Endothelial cell of umbilical vein (primary cell): ENCODE measurements around the gene LPAR5.

ENCODE experiments used
- POLR2A ChIP-seq: IDR thresholded peaks from 2 replicates; pipeline ENCODE4 v1.6.1; 2012; ENCODE audit warnings: low read depth, mild to moderate bottlenecking, control low read depth, low read length
- POLR2AphosphoS5 ChIP-seq: IDR thresholded peaks from 2 replicates; pipeline ENCODE4 v1.6.1; 2012; ENCODE audit warnings: low read depth, mild to moderate bottlenecking, control low read depth, low read length, moderate library complexity; ENCODE audit not compliant: insufficient read depth
- TF ChIP-seq, protein P1 (sequence below), 2 donors: IDR thresholded peaks; 1 replicate in 1 of 2; 2 replicates in 1 of 2; pipeline ENCODE4 v1.5.1; 2011; ENCODE audit warnings: low read length in 2 of 2, mild to moderate bottlenecking in 2 of 2, moderate library complexity in 2 of 2, control low read depth in 1 of 2, inconsistent platforms in 1 of 2, low read depth in 1 of 2; ENCODE audit not compliant: insufficient read depth in 1 of 2; ENCODE audit errors: extremely low read depth in 1 of 2

DNA sequence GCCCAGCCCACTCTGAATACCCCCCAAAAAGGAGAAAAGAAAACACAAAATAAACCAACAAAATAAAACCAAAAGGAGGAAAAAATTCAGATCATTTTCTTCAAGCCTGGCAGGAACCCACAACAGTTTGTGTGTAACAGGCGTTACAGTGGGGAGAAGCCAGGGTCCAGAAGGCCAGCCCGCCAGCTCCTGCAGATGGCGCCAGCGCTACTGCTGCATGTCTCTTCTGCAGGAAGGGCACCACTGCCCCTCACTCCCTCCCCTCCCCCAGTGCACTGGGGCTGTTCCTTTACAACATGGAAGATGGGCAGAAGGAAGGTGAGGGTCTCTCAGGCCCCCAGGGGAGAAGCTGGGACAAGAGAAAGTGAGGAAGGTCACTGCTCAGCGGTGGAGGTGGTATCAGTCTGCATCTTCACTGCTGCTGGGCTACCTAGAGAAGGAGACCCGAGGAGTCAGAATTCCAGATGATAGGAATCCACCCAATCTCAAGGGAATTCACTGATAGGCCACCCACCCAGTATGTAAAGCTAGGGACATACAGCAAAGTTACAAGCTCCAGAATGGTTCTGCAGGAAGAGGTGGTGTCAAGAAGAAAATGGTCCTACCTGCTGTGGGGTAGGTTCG is 65.4 kb downstream of the LPAR5 start:
- TF ChIP-seq, protein P1, sequence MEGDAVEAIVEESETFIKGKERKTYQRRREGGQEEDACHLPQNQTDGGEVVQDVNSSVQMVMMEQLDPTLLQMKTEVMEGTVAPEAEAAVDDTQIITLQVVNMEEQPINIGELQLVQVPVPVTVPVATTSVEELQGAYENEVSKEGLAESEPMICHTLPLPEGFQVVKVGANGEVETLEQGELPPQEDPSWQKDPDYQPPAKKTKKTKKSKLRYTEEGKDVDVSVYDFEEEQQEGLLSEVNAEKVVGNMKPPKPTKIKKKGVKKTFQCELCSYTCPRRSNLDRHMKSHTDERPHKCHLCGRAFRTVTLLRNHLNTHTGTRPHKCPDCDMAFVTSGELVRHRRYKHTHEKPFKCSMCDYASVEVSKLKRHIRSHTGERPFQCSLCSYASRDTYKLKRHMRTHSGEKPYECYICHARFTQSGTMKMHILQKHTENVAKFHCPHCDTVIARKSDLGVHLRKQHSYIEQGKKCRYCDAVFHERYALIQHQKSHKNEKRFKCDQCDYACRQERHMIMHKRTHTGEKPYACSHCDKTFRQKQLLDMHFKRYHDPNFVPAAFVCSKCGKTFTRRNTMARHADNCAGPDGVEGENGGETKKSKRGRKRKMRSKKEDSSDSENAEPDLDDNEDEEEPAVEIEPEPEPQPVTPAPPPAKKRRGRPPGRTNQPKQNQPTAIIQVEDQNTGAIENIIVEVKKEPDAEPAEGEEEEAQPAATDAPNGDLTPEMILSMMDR (IDR thresholded peaks at IDR 0.05; ENCODE audit: extremely low read depth in 1 of 2, insufficient read depth in 1 of 2, low read depth in 1 of 2, low read length in 2 of 2) = peak; percentile 30 to 61
- TF ChIP-seq POLR2A (no peak), POLR2AphosphoS5 (no peak)
